ENCODE measurements around the gene CAPN2.

DNA sequence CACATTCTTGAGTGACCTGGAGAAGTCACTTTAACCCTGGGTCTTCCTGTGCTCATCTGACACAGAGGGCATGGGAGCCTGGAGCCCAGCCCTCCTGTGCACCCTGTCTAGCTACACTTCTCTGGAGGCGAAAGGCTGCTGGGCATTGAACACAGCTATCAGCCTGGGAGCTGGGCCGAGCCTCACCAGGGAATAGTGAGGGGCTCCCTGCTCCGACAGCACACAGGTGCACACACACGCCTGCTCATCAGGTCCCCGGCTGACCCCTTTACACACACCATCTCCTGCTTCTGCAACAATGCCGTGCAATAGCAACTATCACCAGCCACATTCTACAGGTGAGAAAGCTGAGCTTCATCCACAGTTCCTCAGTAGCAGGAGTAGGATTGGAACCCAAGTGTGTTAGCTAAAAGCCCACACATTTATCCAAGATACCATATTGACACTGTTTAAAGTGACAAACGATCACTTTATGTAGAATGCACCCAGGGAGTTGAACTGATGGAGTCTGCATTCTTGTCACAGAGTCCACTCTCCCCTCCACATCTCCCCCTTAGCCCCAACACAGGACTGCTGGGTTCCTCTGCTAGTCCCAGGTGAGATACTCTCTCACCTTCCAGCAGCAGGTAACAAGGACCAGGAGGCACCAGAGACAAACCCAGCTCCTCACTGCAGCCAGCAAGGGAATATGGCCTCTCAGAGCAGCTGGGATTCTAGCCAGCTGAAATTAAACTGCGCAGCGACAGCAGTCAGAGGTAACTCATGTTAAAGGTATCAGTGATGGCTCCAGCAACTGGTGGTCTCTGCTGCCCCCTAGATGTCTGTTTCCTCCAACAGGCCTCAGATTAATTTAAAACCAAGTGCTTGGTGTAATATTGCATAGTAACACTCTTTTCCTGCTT is 28.5 kb upstream of the CAPN2 start:
- TF ChIP-seq CTCF (IDR thresholded peaks at IDR 0.05) (peak; percentile 73), GATA2 (CRISPR knock-in tag; IDR thresholded peaks at IDR 0.05) (no peak), PBX3 (IDR thresholded peaks at IDR 0.05) (no peak), POLR2AphosphoS5 (IDR thresholded peaks at IDR 0.05; ENCODE audit: low read depth, low read length) (no peak), FOXM1 (IDR thresholded peaks at IDR 0.05; ENCODE audit: low read depth) (no peak), RFX5 (IDR thresholded peaks at IDR 0.05; ENCODE audit: low read length) (no peak), EP300 (IDR thresholded peaks at IDR 0.05; ENCODE audit: borderline replicate concordance in 1 of 2, low read depth in 1 of 2, low read length in 1 of 2) (no peak), RCOR1 (IDR thresholded peaks at IDR 0.05; ENCODE audit: low read length) (no peak), JUND (IDR thresholded peaks at IDR 0.05) (no peak), GABPA (IDR thresholded peaks at IDR 0.05; ENCODE audit: low read depth) (no peak), MXI1 (IDR thresholded peaks at IDR 0.05; ENCODE audit: low read depth, low read length) (no peak)
- TF ChIP-seq, protein P1, sequence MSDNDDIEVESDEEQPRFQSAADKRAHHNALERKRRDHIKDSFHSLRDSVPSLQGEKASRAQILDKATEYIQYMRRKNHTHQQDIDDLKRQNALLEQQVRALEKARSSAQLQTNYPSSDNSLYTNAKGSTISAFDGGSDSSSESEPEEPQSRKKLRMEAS (IDR thresholded peaks at IDR 0.05; ENCODE audit: low read depth) = no peak
